ENCODE data around the gene FRS2. TPM values are rescaled to one million over a fixed set of nuclear protein-coding genes. Genes with fewer than 3 reads are reported as not detected.

FRS2 gene
- total RNA-seq, 1 donor from 2014 or later: 45.5 TPM

DNA sequence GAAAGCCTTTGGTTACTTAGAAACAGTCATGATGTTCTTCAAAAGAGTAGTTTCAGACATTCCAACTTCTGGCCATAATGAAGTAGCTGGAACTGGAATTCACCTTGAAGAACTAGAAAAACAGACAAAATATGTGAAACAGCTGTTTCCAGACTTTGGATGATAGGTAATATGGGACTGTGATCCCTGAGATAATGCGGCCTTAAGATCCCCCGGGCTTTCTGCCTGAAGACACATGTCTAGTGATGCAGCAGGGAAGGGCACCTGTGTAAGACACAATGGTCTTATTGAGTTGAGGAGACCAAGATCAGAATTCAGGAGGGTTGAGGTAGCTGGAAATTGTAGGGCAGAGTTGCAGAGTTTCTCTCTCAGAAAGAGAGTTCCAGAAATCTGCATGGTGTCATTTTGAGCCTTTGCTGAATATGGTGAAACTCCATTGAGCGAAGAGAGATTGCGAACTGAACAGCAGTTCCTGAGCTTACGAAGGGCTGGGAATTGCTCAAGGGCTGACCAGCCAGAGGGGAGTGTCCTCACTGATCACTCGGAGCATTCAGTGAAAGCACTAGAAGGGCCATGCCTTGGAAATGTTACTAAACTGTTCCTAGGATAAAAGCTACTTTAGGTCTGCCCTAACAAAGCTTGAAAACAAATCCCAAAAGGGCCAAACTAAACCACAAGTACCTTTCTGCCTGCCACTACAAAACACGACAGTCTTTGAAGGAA lies 41.7 kb upstream of the FRS2 start:
- TF ChIP-seq, protein P1, sequence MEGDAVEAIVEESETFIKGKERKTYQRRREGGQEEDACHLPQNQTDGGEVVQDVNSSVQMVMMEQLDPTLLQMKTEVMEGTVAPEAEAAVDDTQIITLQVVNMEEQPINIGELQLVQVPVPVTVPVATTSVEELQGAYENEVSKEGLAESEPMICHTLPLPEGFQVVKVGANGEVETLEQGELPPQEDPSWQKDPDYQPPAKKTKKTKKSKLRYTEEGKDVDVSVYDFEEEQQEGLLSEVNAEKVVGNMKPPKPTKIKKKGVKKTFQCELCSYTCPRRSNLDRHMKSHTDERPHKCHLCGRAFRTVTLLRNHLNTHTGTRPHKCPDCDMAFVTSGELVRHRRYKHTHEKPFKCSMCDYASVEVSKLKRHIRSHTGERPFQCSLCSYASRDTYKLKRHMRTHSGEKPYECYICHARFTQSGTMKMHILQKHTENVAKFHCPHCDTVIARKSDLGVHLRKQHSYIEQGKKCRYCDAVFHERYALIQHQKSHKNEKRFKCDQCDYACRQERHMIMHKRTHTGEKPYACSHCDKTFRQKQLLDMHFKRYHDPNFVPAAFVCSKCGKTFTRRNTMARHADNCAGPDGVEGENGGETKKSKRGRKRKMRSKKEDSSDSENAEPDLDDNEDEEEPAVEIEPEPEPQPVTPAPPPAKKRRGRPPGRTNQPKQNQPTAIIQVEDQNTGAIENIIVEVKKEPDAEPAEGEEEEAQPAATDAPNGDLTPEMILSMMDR (IDR thresholded peaks at IDR 0.05): no peak
- Mint-ChIP-seq H3K4me1 (ENCODE audit: unreplicated experiment) (peaks cover 27% of the 10 kb centered on the region), H3K27me3 (ENCODE audit: unreplicated experiment) (no peaks in the 10 kb centered on the region), H3K9me3 (ENCODE audit: unreplicated experiment) (no peaks in the 10 kb centered on the region), H3K4me3 (ENCODE audit: unreplicated experiment) (no peak overlapping the region), H3K27ac (ENCODE audit: unreplicated experiment) (no peak overlapping the region), H3K36me3 (ENCODE audit: unreplicated experiment) (no peaks in the 10 kb centered on the region)
- no peak for DNase-seq (ENCODE audit: extremely low spot score, unreplicated experiment)

DNA sequence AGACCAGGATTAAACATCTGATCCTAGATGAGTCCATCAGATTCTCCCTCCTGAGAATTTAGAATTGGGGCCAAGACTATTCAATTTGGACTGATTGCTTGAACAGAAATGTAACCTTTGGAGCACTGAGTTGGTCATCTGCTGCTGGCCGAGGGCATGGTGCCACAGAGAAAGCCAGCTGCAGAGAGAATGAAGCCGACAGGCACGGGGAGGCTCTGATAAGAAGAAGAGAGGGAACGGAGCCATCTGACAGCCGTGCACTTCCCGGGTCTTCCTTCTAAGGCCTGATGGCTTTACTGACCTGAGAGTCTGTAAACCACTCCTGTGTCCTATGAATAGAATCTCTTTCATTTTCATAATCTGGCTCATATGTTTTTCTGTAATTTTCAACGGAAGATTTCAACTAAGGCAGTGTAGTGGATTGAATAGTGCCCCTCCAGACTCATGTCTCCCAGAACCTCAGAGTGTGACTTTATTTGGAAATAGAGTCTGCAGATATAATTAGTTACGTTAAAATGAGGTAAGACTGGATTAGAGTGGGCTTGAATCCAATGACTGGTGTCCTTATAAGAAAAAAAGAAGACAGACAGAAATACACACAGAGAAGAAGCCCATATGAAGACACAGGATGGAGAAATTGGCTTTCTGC lies 39.1 kb upstream of the FRS2 start:
- DNase-seq (ENCODE audit: extremely low spot score, unreplicated experiment): no peak
- peaks cover 27% of the 10 kb centered on the region for H3K4me1 Mint-ChIP-seq (ENCODE audit: unreplicated experiment)
- H3K27me3 Mint-ChIP-seq (ENCODE audit: unreplicated experiment): no peaks in the 10 kb centered on the region
- H3K9me3 Mint-ChIP-seq (ENCODE audit: unreplicated experiment): no peaks in the 10 kb centered on the region
- no peaks in the 10 kb centered on the region for H3K36me3 Mint-ChIP-seq (ENCODE audit: unreplicated experiment)
- TF ChIP-seq, protein P1 (IDR thresholded peaks at IDR 0.05): no peak
- peak overlapping the region; percentile 66 for H3K27ac Mint-ChIP-seq (ENCODE audit: unreplicated experiment)
- no peak overlapping the region for H3K4me3 Mint-ChIP-seq (ENCODE audit: unreplicated experiment)

DNA sequence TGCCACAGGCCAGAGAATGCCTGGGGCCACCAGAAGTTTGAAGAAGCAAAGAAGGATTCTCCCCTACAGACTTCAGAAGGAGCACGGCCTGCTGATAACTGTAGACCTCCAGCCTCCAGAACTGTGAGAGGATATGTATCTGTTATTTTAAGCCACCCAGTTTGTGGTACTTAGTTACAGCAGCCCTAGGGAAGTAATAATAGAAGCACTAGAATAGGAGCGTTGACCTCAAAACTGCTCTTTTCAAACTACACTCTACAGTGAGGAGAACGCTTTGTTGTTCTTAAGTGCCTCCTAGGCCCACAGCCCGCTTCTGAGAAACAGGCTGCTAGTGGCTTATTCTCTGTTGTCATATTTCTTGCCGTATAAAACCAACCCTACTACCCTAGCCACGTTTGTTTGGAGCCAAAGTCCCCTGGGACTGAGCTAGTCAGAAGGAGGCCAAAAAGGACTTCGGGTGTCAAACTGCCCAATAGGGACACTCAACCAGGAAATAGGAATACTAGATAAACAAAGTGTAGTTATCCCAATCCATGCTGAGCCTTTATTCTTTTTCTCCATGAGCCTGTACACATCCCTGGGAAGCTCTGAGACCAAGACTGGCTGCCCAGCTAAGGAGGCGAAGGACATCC lies 38.5 kb upstream of the FRS2 start:
- H3K9me3 Mint-ChIP-seq (ENCODE audit: unreplicated experiment): no peaks in the 10 kb centered on the region
- TF ChIP-seq, protein P1 (IDR thresholded peaks at IDR 0.05): no peak
- DNase-seq (ENCODE audit: extremely low spot score, unreplicated experiment): no peak
- H3K4me3 Mint-ChIP-seq (ENCODE audit: unreplicated experiment): no peak overlapping the region
- no peaks in the 10 kb centered on the region for H3K36me3 Mint-ChIP-seq (ENCODE audit: unreplicated experiment)
- H3K27me3 Mint-ChIP-seq (ENCODE audit: unreplicated experiment): no peaks in the 10 kb centered on the region
- H3K4me1 Mint-ChIP-seq (ENCODE audit: unreplicated experiment): peaks cover 27% of the 10 kb centered on the region
- peak overlapping the region; percentile 66 for H3K27ac Mint-ChIP-seq (ENCODE audit: unreplicated experiment)

DNA sequence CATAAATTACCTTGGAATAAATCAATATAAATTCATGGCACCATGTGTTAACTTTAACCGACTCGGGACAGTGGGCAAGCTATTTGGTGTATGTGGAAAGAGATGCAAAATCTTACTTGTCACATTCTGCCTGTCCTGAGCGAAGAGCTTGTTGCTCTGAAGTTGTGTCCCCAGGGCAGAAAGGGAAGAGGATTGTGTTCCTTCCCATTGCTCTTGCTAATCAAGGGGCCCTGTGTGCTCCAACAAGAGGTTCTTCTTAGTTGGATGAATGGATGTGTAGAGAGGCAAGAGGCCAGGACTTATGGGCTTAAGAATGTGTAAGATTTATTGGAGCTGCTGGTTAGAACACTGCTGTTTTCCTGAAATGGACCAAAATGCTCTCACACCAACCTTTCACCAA lies 36.5 kb upstream of the FRS2 start:
- H3K36me3 Mint-ChIP-seq (ENCODE audit: unreplicated experiment): no peaks in the 10 kb centered on the region
- no peaks in the 10 kb centered on the region for H3K9me3 Mint-ChIP-seq (ENCODE audit: unreplicated experiment)
- peaks cover 23% of the 10 kb centered on the region for H3K4me1 Mint-ChIP-seq (ENCODE audit: unreplicated experiment)
- no peak overlapping the region for H3K4me3 Mint-ChIP-seq (ENCODE audit: unreplicated experiment)
- TF ChIP-seq, protein P1 (IDR thresholded peaks at IDR 0.05): no peak
- DNase-seq (ENCODE audit: extremely low spot score, unreplicated experiment): no peak
- H3K27ac Mint-ChIP-seq (ENCODE audit: unreplicated experiment): no peak overlapping the region
- no peaks in the 10 kb centered on the region for H3K27me3 Mint-ChIP-seq (ENCODE audit: unreplicated experiment)

DNA sequence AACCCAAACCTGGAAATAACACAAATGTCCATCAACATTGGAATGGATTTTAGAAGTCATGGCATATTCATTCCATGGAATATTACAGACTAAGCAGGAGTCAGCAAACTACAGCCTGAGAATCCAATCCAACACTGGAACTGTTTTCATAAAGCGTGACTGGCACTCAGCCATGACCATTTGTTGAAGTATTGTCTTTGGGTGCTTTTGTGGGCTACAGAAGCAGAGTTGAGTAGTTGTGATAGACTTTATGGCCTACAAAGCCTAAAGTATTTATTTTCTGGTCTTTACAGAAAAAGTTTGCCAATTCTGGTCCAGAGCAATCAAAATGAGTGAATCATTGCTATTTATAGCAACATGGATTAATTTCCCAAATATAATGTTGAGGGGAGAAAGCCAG lies 34.5 kb upstream of the FRS2 start:
- TF ChIP-seq, protein P1 (IDR thresholded peaks at IDR 0.05): no peak
- H3K27ac Mint-ChIP-seq (ENCODE audit: unreplicated experiment): no peak overlapping the region
- no peaks in the 10 kb centered on the region for H3K9me3 Mint-ChIP-seq (ENCODE audit: unreplicated experiment)
- H3K4me3 Mint-ChIP-seq (ENCODE audit: unreplicated experiment): no peak overlapping the region
- H3K4me1 Mint-ChIP-seq (ENCODE audit: unreplicated experiment): peaks cover 15% of the 10 kb centered on the region
- H3K36me3 Mint-ChIP-seq (ENCODE audit: unreplicated experiment): no peaks in the 10 kb centered on the region
- DNase-seq (ENCODE audit: extremely low spot score, unreplicated experiment): no peak
- H3K27me3 Mint-ChIP-seq (ENCODE audit: unreplicated experiment): no peaks in the 10 kb centered on the region
